Hematopoietic multipotent progenitor cell (in vitro differentiated cells): ENCODE results near the gene TMPRSS11E. TPM values are rescaled to one million over a fixed set of nuclear protein-coding genes. Genes with fewer than 3 reads are reported as not detected.

ENCODE experiments used
- total RNA-seq: library from RNA; depleted of rRNA; stranded (reverse); fragments of >200 nt; gene quantifications from one replicate; pipeline ENCODE4 v1.2.3, GENCODE V29; 2012

Gene TMPRSS11E
- total RNA-seq, 1 donor: not detected

Other genes starting within 250 kb of the TMPRSS11E start
- gene TMPRSS11B, start 201.8 kb upstream of the TMPRSS11E start, total RNA-seq: not detected
- gene YTHDC1, start 97.4 kb upstream of the TMPRSS11E start, total RNA-seq: 48.7 TPM
- not detected for gene UGT2B17, start 128.9 kb downstream of the TMPRSS11E start, total RNA-seq
- gene UGT2B15, start 223.2 kb downstream of the TMPRSS11E start, total RNA-seq: not detected